ENCODE results near the gene ATP2B2.

ATP2B2 gene

DNA sequence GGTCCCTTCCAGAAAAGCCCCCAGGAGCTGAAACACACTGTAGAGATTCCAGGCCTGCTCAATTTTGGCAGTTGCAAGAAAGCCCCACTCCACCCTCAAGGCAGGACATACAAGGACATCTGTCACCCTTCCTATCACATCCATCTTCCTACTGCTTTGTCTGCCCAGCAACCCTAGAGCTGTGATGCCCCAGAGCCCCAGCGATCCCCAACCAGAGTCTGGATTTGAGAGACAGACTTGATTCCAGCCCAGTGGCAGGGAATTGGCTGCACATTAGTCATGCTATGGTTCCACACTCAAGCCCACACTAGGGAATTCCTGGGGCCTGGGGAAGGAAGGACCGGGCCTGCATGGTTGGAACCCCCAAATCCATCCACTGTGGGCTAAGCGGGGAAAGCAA is 56.8 kb downstream of the ATP2B2 start:
- in situ Hi-C loops (cut with HindIII; ENCODE audit: low sequenced_read_pairs), result no loop called here
- DNase-seq (ENCODE audit: low read depth), result no peak
- no peak overlapping the region for H3K4me3 ChIP-seq (ENCODE audit: low read depth, low read length)
- TF ChIP-seq, protein P1, sequence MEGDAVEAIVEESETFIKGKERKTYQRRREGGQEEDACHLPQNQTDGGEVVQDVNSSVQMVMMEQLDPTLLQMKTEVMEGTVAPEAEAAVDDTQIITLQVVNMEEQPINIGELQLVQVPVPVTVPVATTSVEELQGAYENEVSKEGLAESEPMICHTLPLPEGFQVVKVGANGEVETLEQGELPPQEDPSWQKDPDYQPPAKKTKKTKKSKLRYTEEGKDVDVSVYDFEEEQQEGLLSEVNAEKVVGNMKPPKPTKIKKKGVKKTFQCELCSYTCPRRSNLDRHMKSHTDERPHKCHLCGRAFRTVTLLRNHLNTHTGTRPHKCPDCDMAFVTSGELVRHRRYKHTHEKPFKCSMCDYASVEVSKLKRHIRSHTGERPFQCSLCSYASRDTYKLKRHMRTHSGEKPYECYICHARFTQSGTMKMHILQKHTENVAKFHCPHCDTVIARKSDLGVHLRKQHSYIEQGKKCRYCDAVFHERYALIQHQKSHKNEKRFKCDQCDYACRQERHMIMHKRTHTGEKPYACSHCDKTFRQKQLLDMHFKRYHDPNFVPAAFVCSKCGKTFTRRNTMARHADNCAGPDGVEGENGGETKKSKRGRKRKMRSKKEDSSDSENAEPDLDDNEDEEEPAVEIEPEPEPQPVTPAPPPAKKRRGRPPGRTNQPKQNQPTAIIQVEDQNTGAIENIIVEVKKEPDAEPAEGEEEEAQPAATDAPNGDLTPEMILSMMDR (IDR thresholded peaks at IDR 0.05; ENCODE audit: low read depth, low read length, missing control alignments), result no peak

DNA sequence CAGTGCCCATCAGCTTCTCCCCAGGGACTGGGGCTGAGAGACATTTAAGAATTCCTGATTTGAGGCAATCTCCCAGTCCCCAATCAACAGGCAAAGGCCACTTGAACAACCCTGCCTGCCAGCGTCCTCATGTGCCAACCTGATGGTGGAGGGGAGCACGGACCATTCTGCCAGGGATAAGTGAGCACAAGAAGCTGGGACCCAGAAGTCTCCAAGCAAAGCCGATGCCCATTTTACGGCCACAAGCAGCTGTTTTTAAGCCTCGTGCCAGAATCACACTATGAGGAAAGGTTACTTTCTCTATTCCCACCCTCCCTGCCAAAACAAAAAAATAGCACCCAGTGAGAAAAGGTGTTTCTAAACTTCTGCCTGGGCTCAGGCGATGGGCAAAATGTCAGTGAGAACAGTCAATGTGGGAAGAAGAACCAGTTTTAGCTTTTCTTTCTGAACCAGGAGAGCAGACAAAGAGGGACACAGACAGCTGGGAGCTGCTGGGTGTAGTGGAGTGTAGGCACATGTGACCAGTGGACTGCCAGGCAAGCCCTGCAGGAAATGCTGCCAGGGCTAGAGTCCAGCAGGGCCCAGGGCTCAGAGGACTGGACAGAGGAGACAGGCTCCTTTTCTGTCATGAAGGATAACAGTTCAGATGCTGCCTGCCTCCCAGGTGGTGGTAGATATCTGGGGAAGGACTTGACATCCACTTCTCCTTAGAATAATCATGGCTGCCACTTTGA is 57.7 kb downstream of the ATP2B2 start:
- TF ChIP-seq, protein P1 (IDR thresholded peaks at IDR 0.05; ENCODE audit: low read depth, low read length, missing control alignments), result no peak
- DNase-seq (ENCODE audit: low read depth), result no peak
- no peak overlapping the region for H3K4me3 ChIP-seq (ENCODE audit: low read depth, low read length)
- in situ Hi-C loops (cut with HindIII; ENCODE audit: low sequenced_read_pairs), result no loop called here

DNA sequence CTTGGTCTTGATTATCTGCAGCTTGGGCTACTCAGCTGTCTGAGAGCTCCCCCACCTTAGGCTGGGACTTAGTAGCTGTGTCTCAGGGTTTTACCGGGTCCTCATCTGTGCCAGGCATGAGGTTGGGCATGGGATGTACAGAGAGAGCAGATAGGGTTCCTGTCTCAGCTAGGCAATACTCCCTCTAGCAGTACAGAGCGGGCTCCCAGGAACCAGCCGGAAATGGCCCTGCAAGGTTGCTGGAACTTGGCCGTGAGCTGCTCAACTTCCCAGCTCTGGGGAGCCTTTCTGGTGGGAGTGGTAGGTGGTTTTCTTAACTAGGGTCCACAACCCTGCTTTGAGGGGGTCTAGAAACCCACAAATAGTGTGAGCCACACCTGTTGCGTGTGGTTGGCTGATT is 58.3 kb downstream of the ATP2B2 start:
- TF ChIP-seq, protein P1 (IDR thresholded peaks at IDR 0.05; ENCODE audit: low read depth, low read length, missing control alignments), result no peak
- in situ Hi-C loops (cut with HindIII; ENCODE audit: low sequenced_read_pairs), result no loop called here
- H3K4me3 ChIP-seq (ENCODE audit: low read depth, low read length), result no peak overlapping the region
- DNase-seq (ENCODE audit: low read depth), result no peak

DNA sequence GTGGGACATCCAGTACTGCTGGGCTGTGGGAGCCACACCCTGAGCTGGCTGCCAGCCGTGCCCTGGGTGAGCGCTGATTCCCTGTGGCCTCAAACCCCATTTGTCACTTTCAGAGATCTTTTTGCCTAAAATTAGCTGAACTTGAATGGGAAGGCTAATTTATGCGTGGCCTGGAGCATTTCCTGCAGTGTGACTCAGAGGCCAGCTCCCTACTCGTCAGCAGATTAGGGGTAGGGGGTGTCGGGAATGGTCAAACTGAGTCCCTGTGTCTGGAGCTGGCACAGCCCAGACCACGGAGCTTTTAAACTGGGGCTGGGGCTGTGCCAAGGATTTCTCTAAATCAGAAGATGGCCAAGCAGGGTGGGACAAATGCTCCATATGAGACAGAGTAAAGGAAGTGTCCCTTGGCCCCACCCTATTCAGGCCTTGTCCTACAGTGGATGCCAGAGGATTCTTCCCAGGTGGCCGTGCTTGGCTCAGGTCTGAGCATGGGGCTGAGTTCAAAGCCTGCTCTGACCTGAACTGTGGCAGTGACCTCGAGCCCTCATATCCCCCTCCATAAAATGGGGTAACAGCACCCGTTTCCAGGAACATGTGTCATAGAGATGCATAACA is 59.7 kb downstream of the ATP2B2 start:
- in situ Hi-C loops (cut with HindIII; ENCODE audit: low sequenced_read_pairs), result no loop called here
- no peak for DNase-seq (ENCODE audit: low read depth)
- TF ChIP-seq, protein P1 (IDR thresholded peaks at IDR 0.05; ENCODE audit: low read depth, low read length, missing control alignments), result no peak

DNA sequence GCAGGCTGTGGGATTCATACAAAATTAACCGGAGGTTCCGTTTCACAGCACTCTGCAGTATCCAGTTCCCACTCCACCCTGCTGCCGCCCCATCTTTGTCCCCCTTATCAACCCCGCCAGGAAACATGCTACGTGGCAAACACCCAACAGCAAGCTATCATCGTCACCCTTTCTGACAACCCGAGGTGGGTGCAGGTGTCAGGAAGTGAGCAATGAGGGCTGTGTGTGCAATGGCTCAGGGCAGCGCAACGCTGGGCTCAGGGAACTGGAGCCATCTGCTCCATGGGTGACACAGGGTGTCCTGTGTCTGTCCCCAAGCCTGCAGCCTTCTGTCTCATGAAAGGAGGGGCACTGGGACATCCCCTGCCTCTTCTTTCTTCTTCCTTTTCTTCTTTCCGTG is 60.9 kb downstream of the ATP2B2 start:
- no peak overlapping the region for H3K4me3 ChIP-seq (ENCODE audit: low read depth, low read length)
- in situ Hi-C loops (cut with HindIII; ENCODE audit: low sequenced_read_pairs), result no loop called here
- TF ChIP-seq, protein P1 (IDR thresholded peaks at IDR 0.05; ENCODE audit: low read depth, low read length, missing control alignments), result no peak
- DNase-seq (ENCODE audit: low read depth), result no peak

More for the DNA sequence above, 59.7 kb downstream of the ATP2B2 start:
- no peak overlapping the region for H3K4me3 ChIP-seq (ENCODE audit: low read depth, low read length)

DNA sequence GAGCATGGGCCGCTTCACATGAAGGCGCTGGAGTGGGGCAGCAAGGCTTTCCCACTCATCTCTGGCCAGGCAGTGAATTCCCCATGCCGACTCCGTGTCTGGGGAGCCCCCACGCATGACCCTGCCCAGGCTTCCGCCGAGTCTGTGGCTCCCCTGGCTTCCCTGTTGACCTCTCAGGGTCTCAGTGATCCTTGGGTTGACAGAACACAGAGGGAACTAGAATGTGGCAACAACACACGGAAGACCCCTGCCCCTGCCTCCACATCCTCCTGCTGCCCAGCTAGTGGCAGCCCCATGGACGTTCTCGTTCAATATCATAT is 61.3 kb downstream of the ATP2B2 start:
- TF ChIP-seq, protein P1 (IDR thresholded peaks at IDR 0.05; ENCODE audit: low read depth, low read length, missing control alignments), result no peak
- DNase-seq (ENCODE audit: low read depth), result no peak
- in situ Hi-C loops (cut with HindIII; ENCODE audit: low sequenced_read_pairs), result no loop called here
- no peak overlapping the region for H3K4me3 ChIP-seq (ENCODE audit: low read depth, low read length)
